GF-D8 (cell line): ENCODE data around the gene TTC31.
A peak's percentile ranks its signal among the peaks of the same experiment; 100 is the strongest.
"Not testable (repeated sequence)": the region's sequence is repeated elsewhere in the genome, so short reads cannot be mapped to it uniquely, and the experiment has no call there.

Source experiments
- DNase-seq: peaks from one replicate; lab custom pipeline; 2025; lab: John Stamatoyannopoulos, UW

TTC31 gene

GRCh38 chr2:74482801-74483674 lies at the start of gene TTC31, which contains the start of gene CCDC142:
TSS of gene TTC31 (plus strand) at chr2:74483081. CDS start at chr2:74483096, 15 bp downstream.
TSS of gene CCDC142 (minus strand) at chr2:74482998. CDS start at chr2:74482837, 161 bp downstream.
- DNase-seq: peak; percentile 88

- no peak for DNase-seq
These were observed 46.6 kb upstream of the TTC31 start for GRCh38 chr2:74436111-74436805.

- DNase-seq: no peak
These were observed 45.8 kb upstream of the TTC31 start for GRCh38 chr2:74436848-74437695.

- no peak for DNase-seq
These were observed 44.6 kb upstream of the TTC31 start for GRCh38 chr2:74438248-74438647.

- DNase-seq: no peak
These were observed 43.5 kb upstream of the TTC31 start for GRCh38 chr2:74439373-74439772.

- DNase-seq: no peak
These were observed 43.0 kb upstream of the TTC31 start for GRCh38 chr2:74439803-74440377.

GRCh38 chr2:74440378-74441169 lies 42.3 kb upstream of the TTC31 start:
- DNase-seq: peak; percentile 62

GRCh38 chr2:74441170-74441689 lies 41.7 kb upstream of the TTC31 start:
- no peak for DNase-seq

- DNase-seq: no peak
These were observed 41.0 kb upstream of the TTC31 start, which contains the start of gene RTKN for GRCh38 chr2:74441690-74442482. TSS of gene RTKN (minus strand) at chr2:74441937. CDS start at chr2:74441816, 121 bp downstream.

- not testable (repeated sequence) for DNase-seq
These were observed 40.2 kb upstream of the TTC31 start for GRCh38 chr2:74442483-74443297.

GRCh38 chr2:74444498-74445318 lies 38.2 kb upstream of the TTC31 start:
- DNase-seq: no peak

- no peak for DNase-seq
These were observed 35.5 kb upstream of the TTC31 start for GRCh38 chr2:74447230-74447999.

- no peak for DNase-seq
These were observed 34.1 kb upstream of the TTC31 start for GRCh38 chr2:74448771-74449170.

- no peak for DNase-seq
These were observed 32.2 kb upstream of the TTC31 start for GRCh38 chr2:74450570-74451190.

GRCh38 chr2:74454654-74455511 lies 28.0 kb upstream of the TTC31 start, which contains the start of gene INO80B:
TSS of gene INO80B (plus strand) at chr2:74455087. CDS start at chr2:74455117, 30 bp downstream.
- peak; percentile 85 for DNase-seq

- DNase-seq: no peak
These were observed 25.7 kb upstream of the TTC31 start for GRCh38 chr2:74457129-74457548.
